H1 (cell line): ENCODE data around the gene TAS2R38.

Experiments used
- CHD1 ChIP-seq: IDR thresholded peaks from 2 replicates; pipeline ENCODE4 v1.6.1; 2012; ENCODE audit warnings: low read depth, low read length, improper control_type of control experiment
- CREB1 ChIP-seq: IDR thresholded peaks from 2 replicates; pipeline ENCODE4 v1.6.1; 2012; ENCODE audit warnings: inconsistent platforms
- CTCF ChIP-seq, 3 experiments: IDR thresholded peaks; 1 replicate in 2 of 3; 2 replicates in 1 of 3; pipeline versions ENCODE4 v1.5.1 to v1.6.1; 2011; ENCODE audit warnings: low read length in 3 of 3, mild to moderate bottlenecking in 3 of 3, inconsistent platforms in 2 of 3, low read depth in 1 of 3, moderate library complexity in 1 of 3; ENCODE audit not compliant: insufficient read depth in 1 of 3; ENCODE audit errors: control extremely low read depth in 1 of 3
- EP300 ChIP-seq, 2 experiments: IDR thresholded peaks; 1 replicate in 1 of 2; 2 replicates in 1 of 2; pipeline ENCODE4 v1.6.1; 2011 to 2012; ENCODE audit warnings: low read depth in 2 of 2, low read length in 2 of 2, mild to moderate bottlenecking in 2 of 2, borderline replicate concordance in 1 of 2, inconsistent platforms in 1 of 2, moderate library complexity in 1 of 2
- EZH2 ChIP-seq: fragments of 200-600 bp; sonication (generic); IDR thresholded peaks from 2 replicates; pipeline ENCODE4 v1.7.1; 2012; ENCODE audit warnings: low read depth, mild to moderate bottlenecking, moderate library complexity, low read length, inconsistent platforms; ENCODE audit not compliant: severe bottlenecking
- HDAC6 ChIP-seq: IDR thresholded peaks from one replicate; pipeline ENCODE4 v1.7.1; 2012; ENCODE audit warnings: low read depth, mild to moderate bottlenecking, inconsistent platforms, low read length, moderate library complexity
- POLR2A ChIP-seq, 2 experiments: IDR thresholded peaks; 1 replicate in 1 of 2; 2 replicates in 1 of 2; pipeline ENCODE4 v1.6.1; 2011; ENCODE audit warnings: low read depth in 2 of 2, low read length in 2 of 2, mild to moderate bottlenecking in 2 of 2; ENCODE audit errors: control extremely low read depth in 1 of 2
- RAD21 ChIP-seq, 2 experiments: IDR thresholded peaks in 1 of 2; conservative IDR thresholded peaks in 1 of 2; 2 replicates each; pipeline ENCODE4 v1.6.1; 2011; ENCODE audit warnings: low read depth in 2 of 2, low read length in 2 of 2, improper control_type of control experiment in 1 of 2, inconsistent platforms in 1 of 2, mild to moderate bottlenecking in 1 of 2, moderate library complexity in 1 of 2
- SIRT6 ChIP-seq: IDR thresholded peaks from one replicate; pipeline ENCODE4 v1.7.1; 2012; ENCODE audit warnings: low read length, inconsistent platforms
- TAF1 ChIP-seq: IDR thresholded peaks from 2 replicates; pipeline ENCODE4 v1.6.1; 2011; ENCODE audit warnings: mild to moderate bottlenecking, low read depth, low read length
- TBP ChIP-seq: IDR thresholded peaks from 2 replicates; pipeline ENCODE4 v1.6.1; 2011; ENCODE audit warnings: low read depth, low read length, improper control_type of control experiment
- TEAD4 ChIP-seq: IDR thresholded peaks from 2 replicates; pipeline ENCODE4 v1.6.1; 2012; ENCODE audit warnings: low read depth, low read length, inconsistent platforms, mixed read lengths
- ZNF274 ChIP-seq: IDR thresholded peaks from 2 replicates; pipeline ENCODE4 v1.7.0; 2012; ENCODE audit warnings: low read length, borderline replicate concordance; ENCODE audit errors: extremely low read depth

DNA sequence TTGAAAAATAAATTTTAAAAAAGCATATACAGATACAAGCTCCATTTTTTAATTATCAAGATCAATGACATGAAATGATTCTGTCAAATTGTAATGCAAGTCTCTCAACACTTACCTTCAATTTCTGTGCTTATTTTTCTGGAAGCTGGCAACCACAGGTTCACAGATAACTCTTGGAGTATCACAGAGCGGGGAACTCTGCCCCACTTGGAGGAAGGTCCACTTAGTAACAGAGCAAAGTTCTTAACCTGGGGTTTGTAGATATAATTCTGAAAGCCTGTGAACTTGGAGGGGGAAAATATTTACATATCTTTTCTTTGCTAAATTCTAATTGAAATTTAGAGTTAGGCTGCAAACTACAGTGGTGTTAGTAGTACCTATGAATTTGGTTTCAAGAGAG is 19.8 kb upstream of the TAS2R38 start:
- TF ChIP-seq CHD1 = no peak
- TF ChIP-seq CREB1 = no peak
- TF ChIP-seq CTCF (IDR thresholded peaks at IDR 0.05; ENCODE audit: control extremely low read depth in 1 of 3, insufficient read depth in 1 of 3, low read depth in 1 of 3, low read length in 3 of 3) = no peak
- TF ChIP-seq TAF1 = no peak
- TF ChIP-seq EZH2 = no peak
- no peak for TF ChIP-seq ZNF274
- TF ChIP-seq HDAC6 = no peak
- no peak for TF ChIP-seq POLR2A (IDR thresholded peaks at IDR 0.05; ENCODE audit: control extremely low read depth in 1 of 2, low read depth in 2 of 2, low read length in 2 of 2)
- TF ChIP-seq SIRT6 = no peak
- TF ChIP-seq EP300 (IDR thresholded peaks at IDR 0.05; ENCODE audit: borderline replicate concordance in 1 of 2, low read depth in 2 of 2, low read length in 2 of 2) = no peak
- TF ChIP-seq TBP = no peak
- TF ChIP-seq RAD21 (IDR thresholded peaks at IDR 0.05 in 1 of 2, conservative IDR thresholded peaks at IDR 0.05 in 1 of 2; ENCODE audit: low read depth in 2 of 2, low read length in 2 of 2) = no peak
- TF ChIP-seq TEAD4 = no peak
